SH-SY5Y (cell line): Measurements from ENCODE around the gene DHX36.

Experiments
- GATA2 ChIP-seq: IDR thresholded peaks from 2 replicates; pipeline ENCODE4 v1.6.1; 2011; ENCODE audit warnings: mild to moderate bottlenecking, low read depth, low read length
- GATA3 ChIP-seq: IDR thresholded peaks from 2 replicates; pipeline ENCODE4 v1.6.1; 2011; ENCODE audit warnings: low read depth, mild to moderate bottlenecking, low read length, moderate library complexity

- TF ChIP-seq GATA2 (no peak), GATA3 (no peak)
Measured at GRCh38 chr3:154252759-154253638, 71.3 kb downstream of the DHX36 start.
